Ascending aorta (tissue), 2 donors: ENCODE results near the gene EBP. TPM values are rescaled to one million over a fixed set of nuclear protein-coding genes. Genes with fewer than 3 reads are reported as not detected.

Experiments used
- DNase-seq, 2 donors: peaks; one replicate each; pipeline ENCODE4 v3.0.0-alpha.2; 2019; ENCODE audit warnings: low spot score in 2 of 2
- H3K27ac ChIP-seq, 2 donors: fragments of 200-600 bp; sonication (generic); one replicate each; pipeline ENCODE4 v1.5.1; 2016 to 2017; ENCODE audit warnings: mild to moderate bottlenecking in 1 of 2
- H3K27me3 ChIP-seq: fragments of 200-600 bp; sonication (generic); one replicate; pipeline ENCODE4 v1.5.1; 2017
- H3K36me3 ChIP-seq, 2 donors: fragments of 200-600 bp; sonication (generic); one replicate each; pipeline ENCODE4 v1.5.1; 2016
- H3K4me1 ChIP-seq, 2 donors: fragments of 200-600 bp; sonication (generic); one replicate each; pipeline ENCODE4 v1.5.1; 2016 to 2017; ENCODE audit warnings: mild to moderate bottlenecking in 1 of 2
- H3K4me3 ChIP-seq, 2 donors: fragments of 200-600 bp; sonication (generic); one replicate each; pipeline ENCODE4 v1.5.1; 2016 to 2017; ENCODE audit warnings: mild to moderate bottlenecking in 1 of 2
- H3K9me3 ChIP-seq, 2 donors: fragments of 200-600 bp; sonication (generic); one replicate each; pipeline ENCODE4 v1.5.1; 2016
- CTCF ChIP-seq, 3 experiments: fragments of 200-600 bp in 2 of 3; fragments of 450-650 bp in 1 of 3; sonication (generic) in 2 of 3; IDR thresholded peaks; one replicate each; pipeline ENCODE4 v1.5.1; 2016 to 2019; ENCODE audit warnings: antibody characterized with exemption in 3 of 3, mild to moderate bottlenecking in 1 of 3, moderate library complexity in 1 of 3
- intact Hi-C: fragments of 100-400 bp; cut with DNase I; formaldehyde crosslinking; loops from one replicate; pipeline ENCODE4 v1.15.1; 2023
- total RNA-seq: library from RNA; depleted of rRNA; stranded (reverse); fragments of >200 nt; gene quantifications from one replicate; pipeline ENCODE4 v1.1.0, GENCODE V29; 2016

Gene EBP
- 76.2 TPM for total RNA-seq

DNA sequence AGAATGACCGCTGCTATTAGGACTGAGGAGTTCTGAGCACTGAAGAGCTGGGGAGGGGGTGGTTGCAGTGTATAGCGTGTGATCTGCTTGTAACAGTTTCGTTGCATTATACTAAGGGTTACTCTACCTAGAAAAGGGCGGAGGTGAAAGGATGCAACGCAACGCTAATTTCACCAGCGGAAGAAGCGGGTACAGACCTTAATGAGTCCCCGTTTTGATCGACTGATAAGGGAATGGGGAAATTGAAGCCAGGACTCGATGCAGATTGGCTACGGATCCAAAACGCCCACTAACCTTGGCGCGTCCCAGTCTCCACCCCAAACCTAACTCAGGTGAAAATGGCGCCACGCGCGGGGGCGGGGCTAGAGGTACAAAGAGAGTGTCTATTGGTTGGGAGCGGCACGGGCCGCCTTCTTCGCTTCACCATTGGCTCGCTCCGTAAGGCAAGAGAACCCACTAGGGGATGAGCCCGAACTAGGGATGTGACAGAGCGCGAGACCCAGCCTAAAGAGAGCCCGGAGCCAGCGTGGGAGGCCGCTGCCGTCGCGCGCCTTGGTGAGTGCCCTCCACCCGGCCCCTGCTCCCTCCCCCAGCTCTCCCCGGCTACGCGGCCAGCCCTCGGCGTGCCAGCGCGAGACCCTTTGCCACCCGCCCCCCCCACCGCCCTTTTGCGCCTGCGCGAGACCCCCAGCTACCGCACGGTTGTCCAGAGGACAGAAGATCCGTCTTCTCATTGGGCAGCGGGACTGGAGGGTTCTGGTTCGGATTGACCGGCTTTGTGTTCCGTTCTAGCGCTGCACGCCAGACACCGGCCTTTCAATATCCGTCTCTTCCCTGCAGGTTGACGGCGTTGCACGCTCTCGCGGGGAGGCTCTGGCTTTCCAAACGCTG, at the start of gene EBP:
TSS of gene EBP (plus strand) at position 456 of the 891 bp plus-strand sequence. CDS start 1,964 bp downstream, outside the sequence.
- Histone ChIP-seq H3K27ac (peak within 1 kb of the TSS; percentile 59 to 69), H3K9me3 (no peaks in the 10 kb centered on the region), H3K36me3 (peaks cover 0 to 2% of the 10 kb centered on the region in 2 donors), H3K27me3 (no peaks in the 10 kb centered on the region), H3K4me3 (peak within 1 kb of the TSS; percentile 56 to 79), H3K4me1 (no peaks in the 10 kb centered on the region)
- TF ChIP-seq CTCF (IDR thresholded peaks at IDR 0.05): no peak
- peak; percentile 69 to 93 for DNase-seq
- intact Hi-C loops: loop anchor here (1.0 to 5.0 kb wide), 2 partner anchors 18 to 44 kb away; partner anchors contain the start of genes FTSJ1 and TBC1D25

DNA sequence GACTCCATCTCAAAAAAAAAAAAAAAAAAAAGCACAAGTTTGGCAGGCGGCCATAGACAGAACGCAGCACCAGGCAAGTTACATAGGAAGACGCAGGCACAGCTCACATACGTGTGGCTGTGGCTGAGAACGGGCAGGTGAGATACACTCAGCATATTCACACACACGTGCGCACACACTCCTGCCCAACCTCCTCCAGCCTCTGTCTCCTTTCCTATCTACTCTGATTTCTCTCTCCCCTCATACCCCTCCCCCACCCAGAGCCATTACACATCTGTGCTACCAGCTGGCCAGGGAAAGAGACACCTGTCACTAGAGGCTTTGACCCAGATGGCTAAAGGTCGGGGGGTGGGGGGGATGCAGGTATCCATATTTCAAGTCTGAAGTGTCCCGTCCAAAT, 49.4 kb upstream of the EBP start:
- Histone ChIP-seq H3K9me3 (no peaks in the 10 kb centered on the region), H3K4me1 (no peaks in the 10 kb centered on the region), H3K27me3 (no peaks in the 10 kb centered on the region), H3K27ac (no peak overlapping the region), H3K4me3 (no peak overlapping the region), H3K36me3 (no peaks in the 10 kb centered on the region)
- TF ChIP-seq CTCF (IDR thresholded peaks at IDR 0.05): no peak
- DNase-seq: no peak
- intact Hi-C loops: loop anchor here (10.0 kb wide), 1 partner anchor 423 kb away; the partner anchor contains the start of genes PQBP1 and TIMM17B

- no peak for DNase-seq
- intact Hi-C loops: loop anchor here (10.0 kb wide), 1 partner anchor 422 kb away; the partner anchor contains the start of genes PQBP1 and TIMM17B
- Histone ChIP-seq H3K27me3 (no peaks in the 10 kb centered on the region), H3K9me3 (no peaks in the 10 kb centered on the region), H3K4me3 (no peak overlapping the region), H3K36me3 (no peaks in the 10 kb centered on the region), H3K4me1 (no peaks in the 10 kb centered on the region), H3K27ac (no peak overlapping the region)
- TF ChIP-seq CTCF (IDR thresholded peaks at IDR 0.05): no peak
Measured at GRCh38 chrX:48472851-48473703, 48.5 kb upstream of the EBP start.

DNA sequence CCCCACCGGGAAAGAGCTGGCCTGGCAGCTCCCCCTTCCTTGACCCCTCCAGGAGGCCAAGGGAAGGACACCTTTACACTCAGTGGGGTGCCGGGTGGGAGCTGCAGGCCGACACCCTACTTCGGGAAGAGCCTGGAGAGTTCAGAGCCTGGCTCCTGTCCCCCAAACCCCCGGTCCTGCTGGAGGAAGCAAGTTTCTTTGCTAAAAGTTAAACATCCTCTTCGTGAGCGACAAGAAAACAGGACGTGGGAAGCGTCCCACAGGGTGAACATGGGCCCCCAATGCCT, 48.0 kb upstream of the EBP start:
- no peaks in the 10 kb centered on the region for H3K27me3 ChIP-seq
- no peak overlapping the region for H3K27ac ChIP-seq
- intact Hi-C loops: loop anchor here (10.0 kb wide), 1 partner anchor 421 kb away; the partner anchor contains the start of genes PQBP1 and TIMM17B
- TF ChIP-seq CTCF (IDR thresholded peaks at IDR 0.05): no peak
- H3K4me3 ChIP-seq: no peak overlapping the region
- H3K9me3 ChIP-seq: no peaks in the 10 kb centered on the region
- DNase-seq: no peak
- no peaks in the 10 kb centered on the region for H3K36me3 ChIP-seq
- no peaks in the 10 kb centered on the region for H3K4me1 ChIP-seq

DNA sequence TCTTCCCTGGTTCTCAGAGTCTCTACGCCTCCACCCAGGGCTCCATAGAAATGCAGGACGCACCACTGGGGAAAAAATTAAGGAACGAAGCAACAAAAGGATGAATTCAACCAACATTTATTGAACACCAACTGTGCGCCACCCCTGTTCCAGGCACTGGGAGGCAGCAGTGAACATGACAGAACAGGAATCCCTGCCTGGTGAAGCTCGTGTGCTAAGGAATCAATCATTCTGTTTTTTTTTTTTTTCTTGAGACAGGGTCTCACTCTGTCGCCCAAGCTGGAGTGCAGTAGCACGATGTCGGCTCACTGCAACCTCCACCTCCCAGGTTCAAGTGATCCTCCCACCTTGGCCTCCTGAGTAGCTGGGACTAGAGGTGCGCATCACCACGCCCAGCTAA, 47.5 kb upstream of the EBP start:
- no peaks in the 10 kb centered on the region for H3K9me3 ChIP-seq
- no peaks in the 10 kb centered on the region for H3K27me3 ChIP-seq
- no peaks in the 10 kb centered on the region for H3K4me1 ChIP-seq
- H3K27ac ChIP-seq: no peak overlapping the region
- no peak for DNase-seq
- no peaks in the 10 kb centered on the region for H3K36me3 ChIP-seq
- intact Hi-C loops: loop anchor here (10.0 kb wide), 1 partner anchor 421 kb away; the partner anchor contains the start of genes PQBP1 and TIMM17B
- H3K4me3 ChIP-seq: no peak overlapping the region
- no peak for TF ChIP-seq CTCF (IDR thresholded peaks at IDR 0.05)
